ENCODE measurements around the gene FBXO24.

FBXO24 gene

DNA sequence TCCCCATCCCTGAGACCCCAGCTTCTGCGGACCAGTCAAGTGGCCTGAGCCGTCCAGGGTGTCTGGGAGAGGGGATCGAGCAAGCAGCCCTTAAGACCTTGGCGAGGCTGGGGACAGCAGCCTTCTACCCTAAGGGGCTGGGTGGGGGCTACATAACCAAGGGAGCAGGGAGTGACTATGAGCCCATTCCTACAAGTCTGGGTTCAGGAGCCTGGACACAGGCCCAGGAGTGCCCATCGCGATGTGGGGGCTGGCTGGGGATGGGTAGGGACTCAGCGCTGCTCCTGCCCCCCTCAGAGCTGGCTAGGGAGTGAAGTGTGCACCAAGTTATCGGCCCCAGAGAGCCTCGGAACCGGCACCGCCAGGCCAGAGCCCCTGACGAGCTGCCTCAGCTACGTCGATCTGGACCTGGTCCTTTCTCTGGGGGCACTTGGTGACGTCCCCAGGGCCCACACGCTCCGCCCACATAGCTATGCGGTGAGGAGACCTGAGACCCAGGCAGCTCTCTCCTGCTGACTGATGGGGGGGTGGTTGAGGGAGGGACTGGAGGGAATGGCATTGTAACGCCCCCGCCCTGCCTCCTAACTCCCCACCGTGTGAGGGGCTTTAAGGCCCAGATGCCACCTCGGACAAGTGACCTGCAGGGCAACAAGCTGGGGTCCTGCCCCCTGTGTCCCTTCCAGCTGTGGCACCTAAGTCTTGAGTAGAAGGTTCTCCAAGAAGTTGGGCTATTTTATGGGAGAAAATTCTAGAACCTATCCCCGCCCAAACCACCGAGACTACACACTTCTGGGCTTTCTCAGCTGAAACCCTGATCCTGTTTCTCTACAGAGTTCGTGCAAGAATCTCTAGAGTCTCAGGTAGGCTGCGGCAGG lies 14.9 kb upstream of the FBXO24 start (continued):
- TF ChIP-seq ZNF792 (tag by site-specific recombination; IDR thresholded peaks at IDR 0.05) (no peak), ZNF48 (tag by site-specific recombination; IDR thresholded peaks at IDR 0.05) (no peak), ZNF837 (tag by site-specific recombination; IDR thresholded peaks at IDR 0.05) (no peak), ZNF404 (tag by site-specific recombination; IDR thresholded peaks at IDR 0.05) (no peak), ZXDB (tag by site-specific recombination; IDR thresholded peaks at IDR 0.05) (no peak), ZNF132 (tag by site-specific recombination; IDR thresholded peaks at IDR 0.05; ENCODE audit: borderline replicate concordance) (no peak), ZNF843 (tag by site-specific recombination; IDR thresholded peaks at IDR 0.05) (no peak), ZNF239 (tag by site-specific recombination; IDR thresholded peaks at IDR 0.05) (no peak), SCRT2 (tag by site-specific recombination; IDR thresholded peaks at IDR 0.05) (no peak), HOXA7 (CRISPR knock-in tag; IDR thresholded peaks at IDR 0.05; ENCODE audit: borderline replicate concordance) (no peak), KLF7 (tag by site-specific recombination; IDR thresholded peaks at IDR 0.05; ENCODE audit: borderline replicate concordance) (no peak), ZNF19 (tag by site-specific recombination; IDR thresholded peaks at IDR 0.05; ENCODE audit: low read depth) (no peak), ZBTB1 (tag by site-specific recombination; IDR thresholded peaks at IDR 0.05) (no peak), FEZF1 (tag by site-specific recombination; IDR thresholded peaks at IDR 0.05) (no peak), ZNF473 (tag by site-specific recombination; IDR thresholded peaks at IDR 0.05) (no peak), ZFP37 (tag by site-specific recombination; IDR thresholded peaks at IDR 0.05) (no peak), KLF1 (tag by site-specific recombination; IDR thresholded peaks at IDR 0.05) (peak; percentile 52), ZNF341 (tag by site-specific recombination; IDR thresholded peaks at IDR 0.05; ENCODE audit: low read depth) (peak; percentile 73), ZBTB17 (tag by site-specific recombination; IDR thresholded peaks at IDR 0.05) (peak; percentile 52), GLIS1 (tag by site-specific recombination; IDR thresholded peaks at IDR 0.05) (peak; percentile 70), ZNF37A (tag by site-specific recombination; IDR thresholded peaks at IDR 0.05) (no peak), ZNF202 (tag by site-specific recombination; IDR thresholded peaks at IDR 0.05; ENCODE audit: borderline replicate concordance) (no peak), SP3 (tag by site-specific recombination; IDR thresholded peaks at IDR 0.05) (peak; percentile 57), ZNF174 (tag by site-specific recombination; IDR thresholded peaks at IDR 0.05) (no peak), ZNF623 (tag by site-specific recombination; IDR thresholded peaks at IDR 0.05) (no peak), ZNF544 (tag by site-specific recombination; IDR thresholded peaks at IDR 0.05) (no peak)
- TF ChIP-seq, protein P1, sequence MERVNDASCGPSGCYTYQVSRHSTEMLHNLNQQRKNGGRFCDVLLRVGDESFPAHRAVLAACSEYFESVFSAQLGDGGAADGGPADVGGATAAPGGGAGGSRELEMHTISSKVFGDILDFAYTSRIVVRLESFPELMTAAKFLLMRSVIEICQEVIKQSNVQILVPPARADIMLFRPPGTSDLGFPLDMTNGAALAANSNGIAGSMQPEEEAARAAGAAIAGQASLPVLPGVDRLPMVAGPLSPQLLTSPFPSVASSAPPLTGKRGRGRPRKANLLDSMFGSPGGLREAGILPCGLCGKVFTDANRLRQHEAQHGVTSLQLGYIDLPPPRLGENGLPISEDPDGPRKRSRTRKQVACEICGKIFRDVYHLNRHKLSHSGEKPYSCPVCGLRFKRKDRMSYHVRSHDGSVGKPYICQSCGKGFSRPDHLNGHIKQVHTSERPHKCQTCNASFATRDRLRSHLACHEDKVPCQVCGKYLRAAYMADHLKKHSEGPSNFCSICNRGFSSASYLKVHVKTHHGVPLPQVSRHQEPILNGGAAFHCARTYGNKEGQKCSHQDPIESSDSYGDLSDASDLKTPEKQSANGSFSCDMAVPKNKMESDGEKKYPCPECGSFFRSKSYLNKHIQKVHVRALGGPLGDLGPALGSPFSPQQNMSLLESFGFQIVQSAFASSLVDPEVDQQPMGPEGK (tag by site-specific recombination; IDR thresholded peaks at IDR 0.05) = peak; percentile 77
- TF ChIP-seq, protein P2, sequence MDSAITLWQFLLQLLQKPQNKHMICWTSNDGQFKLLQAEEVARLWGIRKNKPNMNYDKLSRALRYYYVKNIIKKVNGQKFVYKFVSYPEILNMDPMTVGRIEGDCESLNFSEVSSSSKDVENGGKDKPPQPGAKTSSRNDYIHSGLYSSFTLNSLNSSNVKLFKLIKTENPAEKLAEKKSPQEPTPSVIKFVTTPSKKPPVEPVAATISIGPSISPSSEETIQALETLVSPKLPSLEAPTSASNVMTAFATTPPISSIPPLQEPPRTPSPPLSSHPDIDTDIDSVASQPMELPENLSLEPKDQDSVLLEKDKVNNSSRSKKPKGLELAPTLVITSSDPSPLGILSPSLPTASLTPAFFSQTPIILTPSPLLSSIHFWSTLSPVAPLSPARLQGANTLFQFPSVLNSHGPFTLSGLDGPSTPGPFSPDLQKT (IDR thresholded peaks at IDR 0.05; ENCODE audit: borderline replicate concordance, low read depth, low read length) = no peak
- TF ChIP-seq, protein P3, sequence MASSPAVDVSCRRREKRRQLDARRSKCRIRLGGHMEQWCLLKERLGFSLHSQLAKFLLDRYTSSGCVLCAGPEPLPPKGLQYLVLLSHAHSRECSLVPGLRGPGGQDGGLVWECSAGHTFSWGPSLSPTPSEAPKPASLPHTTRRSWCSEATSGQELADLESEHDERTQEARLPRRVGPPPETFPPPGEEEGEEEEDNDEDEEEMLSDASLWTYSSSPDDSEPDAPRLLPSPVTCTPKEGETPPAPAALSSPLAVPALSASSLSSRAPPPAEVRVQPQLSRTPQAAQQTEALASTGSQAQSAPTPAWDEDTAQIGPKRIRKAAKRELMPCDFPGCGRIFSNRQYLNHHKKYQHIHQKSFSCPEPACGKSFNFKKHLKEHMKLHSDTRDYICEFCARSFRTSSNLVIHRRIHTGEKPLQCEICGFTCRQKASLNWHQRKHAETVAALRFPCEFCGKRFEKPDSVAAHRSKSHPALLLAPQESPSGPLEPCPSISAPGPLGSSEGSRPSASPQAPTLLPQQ (tag by site-specific recombination; IDR thresholded peaks at IDR 0.05) = no peak
- TF ChIP-seq, protein P4, sequence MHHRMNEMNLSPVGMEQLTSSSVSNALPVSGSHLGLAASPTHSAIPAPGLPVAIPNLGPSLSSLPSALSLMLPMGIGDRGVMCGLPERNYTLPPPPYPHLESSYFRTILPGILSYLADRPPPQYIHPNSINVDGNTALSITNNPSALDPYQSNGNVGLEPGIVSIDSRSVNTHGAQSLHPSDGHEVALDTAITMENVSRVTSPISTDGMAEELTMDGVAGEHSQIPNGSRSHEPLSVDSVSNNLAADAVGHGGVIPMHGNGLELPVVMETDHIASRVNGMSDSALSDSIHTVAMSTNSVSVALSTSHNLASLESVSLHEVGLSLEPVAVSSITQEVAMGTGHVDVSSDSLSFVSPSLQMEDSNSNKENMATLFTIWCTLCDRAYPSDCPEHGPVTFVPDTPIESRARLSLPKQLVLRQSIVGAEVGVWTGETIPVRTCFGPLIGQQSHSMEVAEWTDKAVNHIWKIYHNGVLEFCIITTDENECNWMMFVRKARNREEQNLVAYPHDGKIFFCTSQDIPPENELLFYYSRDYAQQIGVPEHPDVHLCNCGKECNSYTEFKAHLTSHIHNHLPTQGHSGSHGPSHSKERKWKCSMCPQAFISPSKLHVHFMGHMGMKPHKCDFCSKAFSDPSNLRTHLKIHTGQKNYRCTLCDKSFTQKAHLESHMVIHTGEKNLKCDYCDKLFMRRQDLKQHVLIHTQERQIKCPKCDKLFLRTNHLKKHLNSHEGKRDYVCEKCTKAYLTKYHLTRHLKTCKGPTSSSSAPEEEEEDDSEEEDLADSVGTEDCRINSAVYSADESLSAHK (tag by site-specific recombination; IDR thresholded peaks at IDR 0.05) = no peak
- TF ChIP-seq, protein P5, sequence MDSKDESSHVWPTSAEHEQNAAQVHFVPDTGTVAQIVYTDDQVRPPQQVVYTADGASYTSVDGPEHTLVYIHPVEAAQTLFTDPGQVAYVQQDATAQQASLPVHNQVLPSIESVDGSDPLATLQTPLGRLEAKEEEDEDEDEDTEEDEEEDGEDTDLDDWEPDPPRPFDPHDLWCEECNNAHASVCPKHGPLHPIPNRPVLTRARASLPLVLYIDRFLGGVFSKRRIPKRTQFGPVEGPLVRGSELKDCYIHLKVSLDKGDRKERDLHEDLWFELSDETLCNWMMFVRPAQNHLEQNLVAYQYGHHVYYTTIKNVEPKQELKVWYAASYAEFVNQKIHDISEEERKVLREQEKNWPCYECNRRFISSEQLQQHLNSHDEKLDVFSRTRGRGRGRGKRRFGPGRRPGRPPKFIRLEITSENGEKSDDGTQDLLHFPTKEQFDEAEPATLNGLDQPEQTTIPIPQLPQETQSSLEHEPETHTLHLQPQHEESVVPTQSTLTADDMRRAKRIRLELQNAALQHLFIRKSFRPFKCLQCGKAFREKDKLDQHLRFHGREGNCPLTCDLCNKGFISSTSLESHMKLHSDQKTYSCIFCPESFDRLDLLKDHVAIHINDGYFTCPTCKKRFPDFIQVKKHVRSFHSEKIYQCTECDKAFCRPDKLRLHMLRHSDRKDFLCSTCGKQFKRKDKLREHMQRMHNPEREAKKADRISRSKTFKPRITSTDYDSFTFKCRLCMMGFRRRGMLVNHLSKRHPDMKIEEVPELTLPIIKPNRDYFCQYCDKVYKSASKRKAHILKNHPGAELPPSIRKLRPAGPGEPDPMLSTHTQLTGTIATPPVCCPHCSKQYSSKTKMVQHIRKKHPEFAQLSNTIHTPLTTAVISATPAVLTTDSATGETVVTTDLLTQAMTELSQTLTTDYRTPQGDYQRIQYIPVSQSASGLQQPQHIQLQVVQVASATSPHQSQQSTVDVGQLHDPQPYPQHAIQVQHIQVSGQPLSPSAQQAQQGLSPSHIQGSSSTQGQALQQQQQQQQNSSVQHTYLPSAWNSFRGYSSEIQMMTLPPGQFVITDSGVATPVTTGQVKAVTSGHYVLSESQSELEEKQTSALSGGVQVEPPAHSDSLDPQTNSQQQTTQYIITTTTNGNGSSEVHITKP (tag by site-specific recombination; IDR thresholded peaks at IDR 0.05) = peak; percentile 66
